Measurements from ENCODE around the gene SFMBT1. TPM values are rescaled to one million over a fixed set of nuclear protein-coding genes. Genes with fewer than 3 reads are reported as not detected.
A peak's percentile ranks its signal among the peaks of the same experiment; 100 is the strongest.

SFMBT1 gene
- total and polyA plus RNA-seq, 11 donors: 3.4 to 18.8 (median 14.3) TPM

GRCh38 chr3:52931328-52931727, 114.5 kb downstream of the SFMBT1 start:
- Histone ChIP-seq H3K36me3 (peaks cover 0 to 65% (median 10%) of the 10 kb centered on the region in 9 donors), H3K27ac (no peak overlapping the region), H3K27me3 (no peaks in the 10 kb centered on the region), H3K9me3 (no peaks in the 10 kb centered on the region), H3K4me3 (no peak overlapping the region), H3K4me1 (peaks cover 0 to 10% (median 0%) of the 10 kb centered on the region in 12 donors)
- DNase-seq: no peak
- intact Hi-C loops (cut with DNase I): loop anchor here in 7 of 10 donors (5.0 to 10.0 kb wide), 8 partner anchors 77 to 187 kb away; partner anchors contain the start of genes ITIH1 (in 2 of the 7), NEK4 (in 2 of the 7) and SFMBT1 (in 1 of the 7)
- TF ChIP-seq POLR2A (IDR thresholded peaks at IDR 0.05): no peak
- no peak for TF ChIP-seq CTCF (IDR thresholded peaks at IDR 0.05)
- no peak for ATAC-seq
- 81 to 89% (median 85%) methylated on average over 6 of the region's 6 CpGs for WGBS, 4 donors

- Histone ChIP-seq H3K4me1 (peaks cover 0 to 14% (median 0%) of the 10 kb centered on the region in 12 donors), H3K36me3 (peaks cover 0 to 69% (median 12%) of the 10 kb centered on the region in 9 donors), H3K27me3 (no peaks in the 10 kb centered on the region), H3K4me3 (no peak overlapping the region), H3K9me3 (no peaks in the 10 kb centered on the region), H3K27ac (no peak overlapping the region)
- DNase-seq (no peak), ATAC-seq (no peak)
- intact Hi-C loops (cut with DNase I): loop anchor here in 7 of 10 donors (5.0 to 10.0 kb wide), 8 partner anchors 76 to 186 kb away; partner anchors contain the start of genes ITIH1 (in 2 of the 7), NEK4 (in 2 of the 7) and SFMBT1 (in 1 of the 7)
- WGBS, 4 donors: 91 to 93% (median 92%) methylated on average over 3 of the region's 3 CpGs
- TF ChIP-seq POLR2A (IDR thresholded peaks at IDR 0.05) (no peak), CTCF (IDR thresholded peaks at IDR 0.05) (no peak)
Measured at GRCh38 chr3:52930748-52931147, 115.1 kb downstream of the SFMBT1 start.

- Histone ChIP-seq H3K36me3 (peaks cover 0 to 86% (median 16%) of the 10 kb centered on the region in 9 donors), H3K4me3 (no peak overlapping the region), H3K4me1 (peaks cover 0 to 28% (median 0%) of the 10 kb centered on the region in 12 donors), H3K27me3 (no peaks in the 10 kb centered on the region), H3K9me3 (no peaks in the 10 kb centered on the region), H3K27ac (no peak overlapping the region)
- TF ChIP-seq CTCF (IDR thresholded peaks at IDR 0.05) (no peak), POLR2A (IDR thresholded peaks at IDR 0.05) (no peak)
- ATAC-seq (no peak), DNase-seq (no peak)
- intact Hi-C loops (cut with DNase I): loop anchor here in 1 of 10 donors (5.0 kb wide), 1 partner anchor 146 kb away; no protein-coding TSS in a partner anchor
- WGBS, 4 donors: 87 to 97% (median 93%) methylated on average over 2 of the region's 2 CpGs
Measured at GRCh38 chr3:52926554-52926953, 119.3 kb downstream of the SFMBT1 start.

- DNase-seq: no peak
- H3K4me1 ChIP-seq: peaks cover 0 to 34% (median 0%) of the 10 kb centered on the region in 12 donors
- H3K4me3 ChIP-seq: no peak overlapping the region
- intact Hi-C loops (cut with DNase I): loop anchor here in 1 of 10 donors (5.0 kb wide), 1 partner anchor 147 kb away; no protein-coding TSS in a partner anchor
- 69 to 82% (median 72%) methylated on average over 6 of the region's 6 CpGs for WGBS, 4 donors
- H3K9me3 ChIP-seq: no peaks in the 10 kb centered on the region
- peak overlapping the region in 1 of 12 donors; percentile 28 for H3K27ac ChIP-seq
- H3K27me3 ChIP-seq: no peaks in the 10 kb centered on the region
- TF ChIP-seq CTCF (IDR thresholded peaks at IDR 0.05) (no peak), POLR2A (IDR thresholded peaks at IDR 0.05) (no peak)
- no peak for ATAC-seq
- H3K36me3 ChIP-seq: peaks cover 0 to 88% (median 23%) of the 10 kb centered on the region in 9 donors
Measured at GRCh38 chr3:52925405-52926313, 120.2 kb downstream of the SFMBT1 start.

Measured in heart left ventricle (tissue), 16 donors.